HEK293 (cell line): ENCODE data around the gene STIM2.

Experiments used
- HOXD13 ChIP-seq: sonication (generic); formaldehyde crosslinking; IDR thresholded peaks from 2 replicates; pipeline ENCODE4 v1.8.0; 2022; ENCODE audit warnings: missing genetic modification reagents, borderline replicate concordance
- KLF8 ChIP-seq: fragments of 450-650 bp; formaldehyde crosslinking; IDR thresholded peaks from 2 replicates; pipeline ENCODE4 v1.5.1; 2016; ENCODE audit warnings: missing biosample characterization, missing genetic modification characterization
- ZEB2 ChIP-seq: fragments of 450-650 bp; formaldehyde crosslinking; IDR thresholded peaks from 2 replicates; pipeline ENCODE4 v1.5.1; 2016; ENCODE audit warnings: missing biosample characterization, missing genetic modification characterization
- ZNF121 ChIP-seq: fragments of 450-650 bp; formaldehyde crosslinking; IDR thresholded peaks from 2 replicates; pipeline ENCODE4 v1.5.1; 2016; ENCODE audit warnings: missing biosample characterization, missing genetic modification characterization
- ZNF311 ChIP-seq: fragments of 450-650 bp; formaldehyde crosslinking; IDR thresholded peaks from 2 replicates; pipeline ENCODE4 v1.5.1; 2017; ENCODE audit warnings: missing biosample characterization, missing genetic modification characterization, borderline replicate concordance
- ZNF785 ChIP-seq: fragments of 450-650 bp; formaldehyde crosslinking; IDR thresholded peaks from 2 replicates; pipeline ENCODE4 v1.5.1; 2016; ENCODE audit warnings: missing biosample characterization, missing genetic modification characterization
- TF ChIP-seq, protein P1 (sequence below): fragments of 450-650 bp; formaldehyde crosslinking; IDR thresholded peaks from 2 replicates; pipeline ENCODE4 v1.5.1; 2016; ENCODE audit warnings: missing biosample characterization, missing genetic modification characterization
- TF ChIP-seq, protein P2 (sequence below): fragments of 450-650 bp; formaldehyde crosslinking; IDR thresholded peaks from 2 replicates; pipeline ENCODE4 v1.5.1; 2016; ENCODE audit warnings: missing biosample characterization, missing genetic modification characterization

DNA sequence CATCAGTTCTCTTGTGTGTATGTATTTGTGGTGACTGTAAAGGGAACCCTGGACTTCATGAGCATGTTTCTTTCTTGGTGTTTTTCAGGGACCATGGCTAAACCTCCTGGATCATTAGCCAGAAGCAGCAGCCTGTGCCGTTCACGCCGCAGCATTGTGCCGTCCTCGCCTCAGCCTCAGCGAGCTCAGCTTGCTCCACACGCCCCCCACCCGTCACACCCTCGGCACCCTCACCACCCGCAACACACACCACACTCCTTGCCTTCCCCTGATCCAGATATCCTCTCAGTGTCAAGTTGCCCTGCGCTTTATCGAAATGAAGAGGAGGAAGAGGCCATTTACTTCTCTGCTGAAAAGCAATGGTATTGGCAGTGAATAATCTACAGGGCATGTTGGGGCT is 157.0 kb downstream of the STIM2 start:
- no peak for TF ChIP-seq ZNF121
- TF ChIP-seq, protein P1, sequence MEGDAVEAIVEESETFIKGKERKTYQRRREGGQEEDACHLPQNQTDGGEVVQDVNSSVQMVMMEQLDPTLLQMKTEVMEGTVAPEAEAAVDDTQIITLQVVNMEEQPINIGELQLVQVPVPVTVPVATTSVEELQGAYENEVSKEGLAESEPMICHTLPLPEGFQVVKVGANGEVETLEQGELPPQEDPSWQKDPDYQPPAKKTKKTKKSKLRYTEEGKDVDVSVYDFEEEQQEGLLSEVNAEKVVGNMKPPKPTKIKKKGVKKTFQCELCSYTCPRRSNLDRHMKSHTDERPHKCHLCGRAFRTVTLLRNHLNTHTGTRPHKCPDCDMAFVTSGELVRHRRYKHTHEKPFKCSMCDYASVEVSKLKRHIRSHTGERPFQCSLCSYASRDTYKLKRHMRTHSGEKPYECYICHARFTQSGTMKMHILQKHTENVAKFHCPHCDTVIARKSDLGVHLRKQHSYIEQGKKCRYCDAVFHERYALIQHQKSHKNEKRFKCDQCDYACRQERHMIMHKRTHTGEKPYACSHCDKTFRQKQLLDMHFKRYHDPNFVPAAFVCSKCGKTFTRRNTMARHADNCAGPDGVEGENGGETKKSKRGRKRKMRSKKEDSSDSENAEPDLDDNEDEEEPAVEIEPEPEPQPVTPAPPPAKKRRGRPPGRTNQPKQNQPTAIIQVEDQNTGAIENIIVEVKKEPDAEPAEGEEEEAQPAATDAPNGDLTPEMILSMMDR: no peak
- no peak for TF ChIP-seq ZNF785 (tag by site-specific recombination)
- TF ChIP-seq ZEB2 (tag by site-specific recombination): no peak
- no peak for TF ChIP-seq ZNF311 (tag by site-specific recombination)
- TF ChIP-seq, protein P2, sequence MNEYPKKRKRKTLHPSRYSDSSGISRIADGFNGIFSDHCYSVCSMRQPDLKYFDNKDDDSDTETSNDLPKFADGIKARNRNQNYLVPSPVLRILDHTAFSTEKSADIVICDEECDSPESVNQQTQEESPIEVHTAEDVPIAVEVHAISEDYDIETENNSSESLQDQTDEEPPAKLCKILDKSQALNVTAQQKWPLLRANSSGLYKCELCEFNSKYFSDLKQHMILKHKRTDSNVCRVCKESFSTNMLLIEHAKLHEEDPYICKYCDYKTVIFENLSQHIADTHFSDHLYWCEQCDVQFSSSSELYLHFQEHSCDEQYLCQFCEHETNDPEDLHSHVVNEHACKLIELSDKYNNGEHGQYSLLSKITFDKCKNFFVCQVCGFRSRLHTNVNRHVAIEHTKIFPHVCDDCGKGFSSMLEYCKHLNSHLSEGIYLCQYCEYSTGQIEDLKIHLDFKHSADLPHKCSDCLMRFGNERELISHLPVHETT (tag by site-specific recombination): no peak
- TF ChIP-seq KLF8 (tag by site-specific recombination): no peak
- TF ChIP-seq HOXD13: no peak
